PC-9 (cell line): ENCODE data around the gene FPR1.

Experiments
- CTCF ChIP-seq: fragments of 200-600 bp; sonication (generic); conservative IDR thresholded peaks from 2 replicates; pipeline ENCODE4 v1.6.1; 2017; ENCODE audit warnings: mixed run types, antibody characterized with exemption, mild to moderate bottlenecking, moderate library complexity
- EZH2 ChIP-seq: fragments of 200-600 bp; sonication (generic); IDR thresholded peaks from 2 replicates; pipeline ENCODE4 v1.8.0; 2017; ENCODE audit warnings: antibody characterized with exemption, low read depth

- TF ChIP-seq CTCF, result no peak
- TF ChIP-seq EZH2, result no peak
Observed at GRCh38 chr19:51704626-51705025, 47.1 kb downstream of the FPR1 start.
